GM19438 (cell line): ENCODE measurements around the gene CFAP90.

ENCODE experiments used
- ATAC-seq: cut with Tn5 transposase; IDR thresholded peaks from one replicate; pipeline ENCODE4 v1.9.1; 2021; ENCODE audit warnings: low read depth; ENCODE audit not compliant: unreplicated experiment

The CFAP90 gene

DNA sequence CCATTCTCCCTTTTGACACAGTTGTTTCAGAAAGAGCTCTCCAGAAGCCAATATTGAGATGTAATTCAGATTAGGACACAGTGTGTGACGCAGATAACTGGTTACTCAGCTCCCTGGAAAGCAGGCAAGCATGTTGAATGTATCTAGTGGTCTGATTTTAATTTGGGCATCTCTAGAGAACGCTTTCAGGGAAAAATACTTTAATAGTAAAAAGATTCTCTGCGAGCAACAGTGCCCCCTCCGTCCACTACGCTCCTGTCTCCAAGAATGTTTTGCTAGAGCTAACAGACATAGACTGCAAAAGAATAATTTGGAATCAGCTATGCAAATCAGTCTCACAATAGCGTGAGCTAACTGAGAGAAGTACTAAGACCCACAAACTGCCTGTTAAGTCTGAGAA is 23.3 kb downstream of the CFAP90 start:
- no peak for ATAC-seq

GRCh38 chr5:7825630-7826029 is 25.3 kb downstream of the CFAP90 start:
- ATAC-seq, result no peak

- no peak for ATAC-seq
These were observed 25.9 kb downstream of the CFAP90 start for GRCh38 chr5:7824995-7825394.

DNA sequence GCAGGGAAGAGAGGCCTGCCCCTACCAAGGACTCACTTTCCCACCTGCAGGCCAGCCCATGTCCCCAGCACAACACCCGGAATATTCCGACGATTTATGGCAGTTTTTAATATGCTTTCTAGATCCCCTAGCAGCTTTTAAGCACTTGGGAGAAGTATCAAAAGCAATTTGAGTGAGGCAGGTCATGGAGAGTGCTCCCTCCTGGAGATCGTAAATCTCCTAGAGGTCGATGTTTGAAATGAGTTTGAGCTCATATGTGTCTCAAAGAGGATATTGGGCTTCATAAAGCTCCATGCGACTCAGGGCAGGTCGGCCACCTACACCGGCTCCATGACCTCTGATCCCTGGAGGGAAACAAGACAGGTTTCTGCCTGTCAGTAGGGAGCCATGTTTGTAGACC is 27.3 kb downstream of the CFAP90 start:
- no peak for ATAC-seq

DNA sequence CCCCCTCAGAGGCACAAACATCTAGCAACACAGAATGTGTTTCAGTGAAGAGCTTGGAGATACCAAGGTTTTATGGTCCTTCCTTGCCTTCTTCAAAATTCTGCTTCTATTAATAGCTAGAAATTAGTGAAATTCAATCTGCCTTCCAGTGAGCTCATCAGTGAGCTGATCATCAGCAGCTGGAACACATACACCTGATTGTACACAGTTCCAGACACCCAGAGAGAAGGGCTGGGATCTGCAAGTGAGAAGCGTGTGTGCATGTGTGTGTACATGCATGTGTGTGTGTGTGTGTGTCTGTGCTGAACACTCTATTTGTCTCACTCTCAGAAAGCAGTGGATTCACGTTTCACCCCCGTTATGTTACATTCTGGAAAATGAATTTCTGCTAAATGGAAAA is 28.5 kb downstream of the CFAP90 start:
- ATAC-seq, result no peak

GRCh38 chr5:7816535-7816901 is 34.4 kb downstream of the CFAP90 start:
- ATAC-seq, result no peak

DNA sequence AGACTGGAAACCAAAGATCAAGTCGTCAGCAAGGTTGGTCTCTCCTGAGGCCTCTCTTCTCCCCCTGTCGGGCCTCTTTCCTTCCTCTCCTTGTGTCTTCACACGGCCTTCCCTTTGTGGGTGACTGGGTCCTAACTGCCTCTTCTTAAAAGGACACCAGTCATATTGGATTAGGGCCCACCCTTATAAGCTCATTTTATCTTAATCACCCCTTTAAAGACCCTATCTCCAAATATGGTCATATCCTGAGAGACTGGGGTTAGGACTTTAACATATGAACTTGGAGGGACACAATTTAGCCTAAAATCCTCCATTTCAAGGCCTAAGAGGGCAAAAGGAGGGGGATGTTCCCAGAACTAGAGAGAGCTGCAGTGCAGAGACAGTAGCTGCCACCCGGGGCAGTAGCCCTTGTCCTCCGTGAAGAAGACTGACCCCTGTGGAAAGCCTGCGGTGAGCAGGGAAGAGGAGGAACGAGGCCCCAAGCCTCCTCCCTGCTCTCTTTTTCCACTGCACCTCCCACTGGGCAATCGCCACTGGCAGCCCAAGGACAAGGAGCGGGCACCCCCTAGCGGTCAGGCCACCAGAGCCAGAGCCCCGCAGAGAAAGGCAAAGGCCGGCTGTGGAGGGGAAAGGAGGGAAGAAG is 34.9 kb downstream of the CFAP90 start:
- ATAC-seq, result peak; percentile 98

DNA sequence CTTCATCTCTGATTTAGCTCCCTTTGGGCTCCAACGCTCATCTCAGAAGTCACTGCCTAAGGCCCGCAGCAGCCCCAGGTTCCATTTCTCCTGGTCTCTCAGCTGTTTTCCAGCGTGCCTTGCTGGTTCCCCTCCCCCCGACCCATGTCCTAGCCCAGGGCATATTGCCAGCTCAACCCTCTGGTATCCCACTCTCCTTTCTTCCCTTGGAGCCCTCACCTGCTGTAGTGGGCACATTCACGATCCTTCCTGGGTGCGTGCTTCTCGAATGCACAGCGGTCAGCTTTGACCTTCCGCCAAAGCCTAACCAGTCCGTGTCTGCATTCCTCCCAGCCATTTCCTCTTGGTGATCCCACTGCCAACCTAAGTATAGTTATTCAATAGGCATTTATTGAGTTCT is 36.1 kb downstream of the CFAP90 start:
- no peak for ATAC-seq

- ATAC-seq, result no peak
These were observed 37.4 kb downstream of the CFAP90 start for GRCh38 chr5:7813576-7813975.

DNA sequence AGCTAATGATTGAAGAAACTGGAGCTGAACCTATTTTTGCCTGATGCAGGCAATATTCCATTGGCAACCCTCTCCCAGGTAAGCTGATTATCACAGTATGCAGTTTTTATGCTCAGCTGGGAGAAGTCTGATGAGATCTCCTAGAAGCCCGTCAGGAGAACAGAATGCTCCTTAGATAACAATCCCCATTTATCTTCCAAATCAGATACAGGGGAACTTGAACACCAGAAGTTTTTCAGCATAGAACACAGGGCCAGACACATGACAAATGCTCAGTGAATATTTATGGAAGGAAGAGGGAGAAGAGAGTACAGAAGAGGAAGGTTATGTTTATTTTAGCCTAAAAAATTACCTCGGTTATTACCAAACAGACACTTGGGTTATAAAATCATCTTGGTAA is 37.9 kb downstream of the CFAP90 start:
- ATAC-seq, result no peak

GRCh38 chr5:7811715-7812114 is 39.2 kb downstream of the CFAP90 start:
- ATAC-seq, result no peak

- no peak for ATAC-seq
These were observed 41.9 kb downstream of the CFAP90 start for GRCh38 chr5:7808998-7809397.

- no peak for ATAC-seq
These were observed 45.6 kb downstream of the CFAP90 start for GRCh38 chr5:7805379-7805778.

- ATAC-seq, result no peak
These were observed 47.0 kb downstream of the CFAP90 start for GRCh38 chr5:7803937-7804336.

GRCh38 chr5:7802855-7803254 is 48.1 kb downstream of the CFAP90 start:
- ATAC-seq, result no peak

GRCh38 chr5:7801891-7802614 is 48.9 kb downstream of the CFAP90 start:
- no peak for ATAC-seq

DNA sequence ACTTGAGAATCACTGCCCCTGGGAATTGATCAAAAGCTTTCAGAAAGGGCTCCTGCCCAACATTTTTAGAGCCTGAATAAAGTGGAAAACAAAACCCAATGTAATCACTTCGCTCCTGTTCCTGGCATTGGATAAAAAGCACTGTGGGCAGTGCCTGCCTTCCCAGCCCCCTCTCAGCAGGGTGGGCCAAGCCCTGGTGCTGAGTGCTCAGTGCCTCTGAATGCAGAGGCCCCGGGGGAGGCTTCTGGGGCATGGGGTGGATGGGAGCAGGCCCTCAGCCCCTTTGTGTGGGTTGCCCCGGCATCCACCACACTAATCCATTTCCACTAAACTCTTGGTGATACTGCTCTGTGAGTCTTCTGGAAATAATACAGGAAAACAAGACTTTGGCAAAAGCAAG is 55.6 kb downstream of the CFAP90 start:
- ATAC-seq, result no peak

- ATAC-seq, result peak; percentile 53
These were observed 56.1 kb downstream of the CFAP90 start for GRCh38 chr5:7794823-7795222.

DNA sequence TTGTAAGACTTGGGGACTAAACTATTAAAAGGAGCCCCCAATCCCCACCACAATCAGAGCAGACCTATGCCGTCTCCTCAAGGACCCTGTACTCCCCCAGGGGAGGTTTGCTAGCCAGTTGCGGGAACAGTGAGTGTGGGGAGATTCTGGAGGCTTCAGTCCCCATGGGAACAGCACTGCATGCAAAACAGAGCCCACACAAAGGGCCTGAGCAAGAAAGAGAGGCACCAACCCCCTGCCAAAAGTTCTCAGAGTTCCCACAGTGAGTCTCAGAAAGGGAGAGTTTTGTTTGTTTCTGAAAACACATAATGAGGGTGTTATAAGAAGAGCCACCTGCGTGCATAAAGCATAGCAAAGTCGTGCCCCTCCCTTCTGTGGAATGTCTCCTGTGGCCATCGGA is 56.6 kb downstream of the CFAP90 start:
- peak; percentile 80 for ATAC-seq

DNA sequence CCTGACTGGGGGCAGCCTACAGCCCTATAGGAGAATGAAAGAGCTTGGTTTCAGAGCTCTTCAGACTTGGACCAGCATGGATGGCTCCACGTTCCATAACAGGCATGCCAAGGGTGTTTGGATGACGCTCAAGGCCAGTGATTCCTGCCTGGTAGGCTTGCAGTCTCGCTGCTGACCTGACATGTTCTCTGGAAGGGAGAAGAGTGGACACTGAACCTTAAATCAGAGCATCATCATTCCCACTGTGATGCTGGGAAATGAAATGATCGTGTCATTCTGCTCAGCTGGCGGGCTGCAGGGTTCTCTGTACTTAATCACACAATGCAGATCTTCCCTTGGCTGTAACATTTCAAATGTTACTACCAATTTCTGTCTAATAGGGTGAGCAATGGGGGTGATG is 57.0 kb downstream of the CFAP90 start:
- no peak for ATAC-seq

GRCh38 chr5:7789567-7789966 is 61.4 kb downstream of the CFAP90 start:
- ATAC-seq, result no peak

DNA sequence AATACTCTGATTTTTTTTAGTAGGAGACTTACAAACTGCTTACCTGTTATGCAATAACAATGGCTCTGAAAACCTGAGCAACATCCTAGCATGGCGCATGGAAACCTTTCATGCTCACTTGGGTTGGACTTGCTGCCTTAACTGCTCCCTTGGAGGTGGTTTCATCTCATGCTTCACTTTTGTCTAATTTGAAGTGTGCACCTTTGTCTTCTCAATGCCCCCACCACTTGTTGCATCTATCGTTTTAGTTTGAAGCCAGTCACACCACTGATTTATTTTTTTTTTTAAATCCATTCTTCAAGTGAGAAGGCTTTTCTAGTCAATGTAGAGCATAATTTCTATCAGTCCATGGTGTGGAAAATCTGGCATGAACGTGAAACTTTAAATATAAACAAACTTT is 63.2 kb downstream of the CFAP90 start:
- no peak for ATAC-seq
